Neural progenitor cell (in vitro differentiated cells): Measurements from ENCODE around the gene WDR17. TPM values are rescaled to one million over a fixed set of nuclear protein-coding genes. Genes with fewer than 3 reads are reported as not detected.

Experiments
- DNase-seq: peaks from one replicate; pipeline ENCODE4 v3.0.0-alpha.2; 2016; ENCODE audit warnings: low spot score
- H2AFZ ChIP-seq: fragments of 200-600 bp; sonication (generic); replicated peaks from 2 replicates; pipeline ENCODE4 v1.6.1; 2016; ENCODE audit warnings: antibody characterized with exemption
- H3F3A ChIP-seq: fragments of 200-600 bp; sonication (generic); 2 replicates; pipeline ENCODE4 v1.6.1; 2016; ENCODE audit warnings: antibody characterized with exemption, low read depth
- H3K27ac ChIP-seq: fragments of 200-600 bp; sonication (generic); 2 replicates; pipeline ENCODE4 v1.5.1; 2016; ENCODE audit warnings: mild to moderate bottlenecking
- H3K27me3 ChIP-seq: fragments of 200-600 bp; sonication (generic); 2 replicates; pipeline ENCODE4 v1.6.1; 2016; ENCODE audit warnings: mild to moderate bottlenecking, moderate library complexity
- H3K36me3 ChIP-seq: fragments of 200-600 bp; sonication (generic); 2 replicates; pipeline ENCODE4 v1.5.1; 2016
- H3K4me1 ChIP-seq: fragments of 200-600 bp; sonication (generic); 2 replicates; pipeline ENCODE4 v1.6.1; 2016; ENCODE audit warnings: mixed run types
- H3K4me2 ChIP-seq: fragments of 200-600 bp; sonication (generic); 2 replicates; pipeline ENCODE4 v1.6.1; 2016
- H3K4me3 ChIP-seq: fragments of 200-600 bp; sonication (generic); 2 replicates; pipeline ENCODE4 v1.5.1; 2016
- H3K79me2 ChIP-seq: fragments of 200-600 bp; sonication (generic); 2 replicates; pipeline ENCODE4 v1.6.1; 2016; ENCODE audit warnings: low read depth
- H3K9ac ChIP-seq: fragments of 200-600 bp; sonication (generic); 2 replicates; pipeline ENCODE4 v1.6.1; 2016
- H3K9me3 ChIP-seq: fragments of 200-600 bp; sonication (generic); 2 replicates; pipeline ENCODE4 v1.5.1; 2016; ENCODE audit warnings: low read depth
- H4K20me1 ChIP-seq: fragments of 200-600 bp; sonication (generic); 2 replicates; pipeline ENCODE4 v1.6.1; 2016; ENCODE audit warnings: low read depth
- H3K27ac Mint-ChIP-seq: 3 replicates; pipeline ENCODE4 v1.8.0; 2021; ENCODE audit warnings: mixed read lengths
- H3K27me3 Mint-ChIP-seq: 2 replicates; pipeline ENCODE4 v1.8.0; 2022; ENCODE audit warnings: low read depth, mild to moderate bottlenecking, inconsistent platforms, moderate library complexity, mixed read lengths; ENCODE audit not compliant: insufficient read depth
- H3K36me3 Mint-ChIP-seq: 3 replicates; pipeline ENCODE4 v1.8.0; 2021; ENCODE audit warnings: mixed read lengths
- H3K4me1 Mint-ChIP-seq: 3 replicates; pipeline ENCODE4 v1.8.0; 2021; ENCODE audit warnings: mixed read lengths
- H3K4me3 Mint-ChIP-seq: 3 replicates; pipeline ENCODE4 v1.8.0; 2021; ENCODE audit warnings: mild to moderate bottlenecking, moderate library complexity, mixed read lengths
- H3K9me3 Mint-ChIP-seq: 3 replicates; pipeline ENCODE4 v1.8.0; 2020; ENCODE audit warnings: mixed read lengths
- EZH2 ChIP-seq: fragments of 200-600 bp; sonication (generic); IDR thresholded peaks from 2 replicates; pipeline ENCODE4 v1.6.1; 2017; ENCODE audit warnings: antibody characterized with exemption, mild to moderate bottlenecking, moderate library complexity
- EZH2phosphoT487 ChIP-seq: fragments of 200-600 bp; sonication (generic); IDR thresholded peaks from 2 replicates; pipeline ENCODE4 v1.6.1; 2017; ENCODE audit warnings: antibody characterized with exemption
- total RNA-seq: library from RNA; depleted of rRNA; stranded (reverse); fragments of >200 nt; gene quantifications from 2 replicates; pipeline ENCODE4 v1.2.3, GENCODE V29; 2015; ENCODE audit warnings: low replicate concordance
- TF ChIP-seq, protein P1 (sequence below): fragments of 200-600 bp; sonication (generic); IDR thresholded peaks from 2 replicates; pipeline ENCODE4 v1.5.1; 2017; ENCODE audit warnings: antibody characterized with exemption, mild to moderate bottlenecking

WDR17 gene
- total RNA-seq, 1 donor from 2014 or later, result 9.1 TPM

DNA sequence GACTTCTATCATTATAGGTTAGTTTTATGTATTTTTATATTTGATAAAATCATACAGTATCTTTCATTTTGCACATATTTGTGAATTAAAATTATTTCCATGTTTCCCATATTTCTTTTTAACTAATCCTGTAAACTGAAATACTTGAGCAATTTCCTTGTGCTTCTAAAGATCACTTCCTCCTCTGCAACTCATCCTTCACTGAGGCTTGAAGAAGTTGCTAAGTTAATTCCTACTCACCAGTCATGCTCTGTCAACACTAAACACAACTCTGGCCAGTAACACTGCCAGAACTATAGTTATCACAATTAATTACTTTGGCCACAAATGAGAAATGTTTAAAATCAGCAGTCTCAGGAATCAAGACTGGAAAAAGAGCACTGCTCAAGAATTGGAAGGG lies 123.0 kb downstream of the WDR17 start:
- Mint-ChIP-seq H3K4me3 (no peak overlapping the region), H3K4me1 (peaks cover 4% of the 10 kb centered on the region), H3K36me3 (no peaks in the 10 kb centered on the region), H3K27ac (no peak overlapping the region), H3K9me3 (no peaks in the 10 kb centered on the region), H3K27me3 (no peaks in the 10 kb centered on the region)
- H3K27ac ChIP-seq, result no peak overlapping the region
- H3K9me3 ChIP-seq, result no peaks in the 10 kb centered on the region
- no peaks in the 10 kb centered on the region for H3K36me3 ChIP-seq
- no peaks in the 10 kb centered on the region for H3F3A ChIP-seq
- H3K79me2 ChIP-seq, result no peaks in the 10 kb centered on the region
- H3K4me1 ChIP-seq, result no peaks in the 10 kb centered on the region
- no peak overlapping the region for H3K9ac ChIP-seq
- no peaks in the 10 kb centered on the region for H3K27me3 ChIP-seq
- no peak for DNase-seq
- H4K20me1 ChIP-seq, result no peaks in the 10 kb centered on the region
- H3K4me2 ChIP-seq, result no peak overlapping the region
- TF ChIP-seq EZH2 (no peak), EZH2phosphoT487 (no peak)
- TF ChIP-seq, protein P1, sequence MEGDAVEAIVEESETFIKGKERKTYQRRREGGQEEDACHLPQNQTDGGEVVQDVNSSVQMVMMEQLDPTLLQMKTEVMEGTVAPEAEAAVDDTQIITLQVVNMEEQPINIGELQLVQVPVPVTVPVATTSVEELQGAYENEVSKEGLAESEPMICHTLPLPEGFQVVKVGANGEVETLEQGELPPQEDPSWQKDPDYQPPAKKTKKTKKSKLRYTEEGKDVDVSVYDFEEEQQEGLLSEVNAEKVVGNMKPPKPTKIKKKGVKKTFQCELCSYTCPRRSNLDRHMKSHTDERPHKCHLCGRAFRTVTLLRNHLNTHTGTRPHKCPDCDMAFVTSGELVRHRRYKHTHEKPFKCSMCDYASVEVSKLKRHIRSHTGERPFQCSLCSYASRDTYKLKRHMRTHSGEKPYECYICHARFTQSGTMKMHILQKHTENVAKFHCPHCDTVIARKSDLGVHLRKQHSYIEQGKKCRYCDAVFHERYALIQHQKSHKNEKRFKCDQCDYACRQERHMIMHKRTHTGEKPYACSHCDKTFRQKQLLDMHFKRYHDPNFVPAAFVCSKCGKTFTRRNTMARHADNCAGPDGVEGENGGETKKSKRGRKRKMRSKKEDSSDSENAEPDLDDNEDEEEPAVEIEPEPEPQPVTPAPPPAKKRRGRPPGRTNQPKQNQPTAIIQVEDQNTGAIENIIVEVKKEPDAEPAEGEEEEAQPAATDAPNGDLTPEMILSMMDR, result no peak
- no peak overlapping the region for H3K4me3 ChIP-seq
- no peak overlapping the region for H2AFZ ChIP-seq

DNA sequence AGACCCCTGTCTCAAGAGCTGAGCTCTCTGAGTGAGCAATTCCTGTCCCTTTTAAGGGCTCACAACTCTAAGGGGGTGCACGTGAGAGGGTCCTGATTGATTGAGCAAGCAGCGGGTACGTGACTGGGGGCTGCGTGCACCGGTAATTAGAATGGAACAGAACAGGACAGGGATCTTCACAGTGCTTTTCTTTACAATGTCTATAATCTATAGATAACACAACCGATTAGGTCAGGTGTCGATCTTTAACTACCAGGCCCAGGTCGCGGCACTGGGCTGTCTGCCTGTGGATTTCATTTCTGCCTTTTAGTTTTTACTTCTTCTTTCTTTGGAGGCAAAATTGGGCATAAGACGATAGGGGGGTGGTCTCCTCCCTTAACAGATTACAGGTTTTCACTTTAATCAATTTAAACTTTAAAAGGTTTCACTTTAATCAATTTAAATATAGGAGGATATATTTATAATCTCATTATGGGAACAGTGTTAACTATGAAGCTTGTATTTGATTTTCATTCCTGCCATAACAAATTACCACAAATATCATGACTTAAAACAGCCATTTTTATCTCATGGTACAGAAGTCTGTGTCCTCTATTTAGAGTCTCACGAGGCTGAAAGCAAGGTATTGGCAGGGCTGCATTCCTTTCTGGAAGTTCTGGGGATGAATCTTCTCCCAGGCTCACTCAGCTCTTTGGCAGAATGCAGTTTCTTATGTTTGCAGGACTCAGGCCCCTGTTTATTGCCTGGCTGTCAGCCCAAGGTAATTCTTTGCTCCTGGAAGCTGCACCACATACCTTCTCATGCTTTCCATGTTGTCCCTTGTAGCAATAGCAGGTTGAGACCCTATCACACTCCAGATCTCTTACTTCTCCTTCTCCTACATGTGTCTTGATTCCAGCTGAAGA lies 124.5 kb downstream of the WDR17 start:
- Histone ChIP-seq H3K36me3 (no peaks in the 10 kb centered on the region), H3K4me3 (no peak overlapping the region), H3K9ac (no peak overlapping the region), H3K79me2 (no peaks in the 10 kb centered on the region), H3K9me3 (no peaks in the 10 kb centered on the region), H3F3A (peaks cover 3% of the 10 kb centered on the region), H3K4me2 (no peak overlapping the region), H2AFZ (peak overlapping the region; percentile 64), H3K4me1 (no peaks in the 10 kb centered on the region), H3K27ac (no peak overlapping the region), H3K27me3 (no peaks in the 10 kb centered on the region), H4K20me1 (no peaks in the 10 kb centered on the region)
- Mint-ChIP-seq H3K27me3 (no peaks in the 10 kb centered on the region), H3K9me3 (no peaks in the 10 kb centered on the region), H3K27ac (no peak overlapping the region), H3K36me3 (no peaks in the 10 kb centered on the region), H3K4me1 (peaks cover 6% of the 10 kb centered on the region), H3K4me3 (no peak overlapping the region)
- DNase-seq, result no peak
- TF ChIP-seq, protein P1, result no peak
- no peak for TF ChIP-seq EZH2phosphoT487
- TF ChIP-seq EZH2, result no peak

DNA sequence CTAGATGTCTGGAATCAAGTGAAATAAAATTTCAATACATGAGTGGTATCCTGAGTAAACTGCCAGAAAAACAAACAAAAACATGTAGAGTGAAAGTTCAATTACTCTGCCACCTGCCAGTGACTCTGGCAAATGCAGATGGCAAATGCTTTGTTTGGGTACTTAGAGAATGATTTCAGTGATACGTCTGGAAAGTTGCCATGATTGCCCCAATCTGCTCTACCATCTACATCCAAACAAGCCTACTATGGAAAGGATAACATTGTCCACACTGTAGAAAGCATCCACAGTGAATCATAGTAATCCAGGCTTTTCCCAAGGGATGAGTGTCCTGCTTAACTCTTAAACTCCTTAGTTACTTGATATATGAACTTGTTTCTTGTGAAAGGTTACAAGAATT lies 126.3 kb downstream of the WDR17 start:
- H3K36me3 Mint-ChIP-seq, result no peaks in the 10 kb centered on the region
- no peak overlapping the region for H3K27ac Mint-ChIP-seq
- no peaks in the 10 kb centered on the region for H3K27me3 ChIP-seq

More for the DNA sequence above, 126.3 kb downstream of the WDR17 start:
- no peak overlapping the region for H3K9ac ChIP-seq
- H4K20me1 ChIP-seq, result no peaks in the 10 kb centered on the region
- H2AFZ ChIP-seq, result no peak overlapping the region
- H3K36me3 ChIP-seq, result no peaks in the 10 kb centered on the region
- Mint-ChIP-seq H3K4me1 (peaks cover 12% of the 10 kb centered on the region), H3K27me3 (no peaks in the 10 kb centered on the region), H3K9me3 (no peaks in the 10 kb centered on the region), H3K4me3 (no peak overlapping the region)
- peaks cover 6% of the 10 kb centered on the region for H3F3A ChIP-seq
- H3K4me3 ChIP-seq, result no peak overlapping the region
- no peaks in the 10 kb centered on the region for H3K79me2 ChIP-seq
- DNase-seq, result no peak
- TF ChIP-seq, protein P1, result no peak
- no peaks in the 10 kb centered on the region for H3K9me3 ChIP-seq
- H3K4me2 ChIP-seq, result no peak overlapping the region
- no peaks in the 10 kb centered on the region for H3K4me1 ChIP-seq
- H3K27ac ChIP-seq, result no peak overlapping the region
